Right ventricle myocardium superior (tissue), 1 donor: ENCODE measurements around the gene APOE. TPM values are rescaled to one million over a fixed set of nuclear protein-coding genes. Genes with fewer than 3 reads are reported as not detected.
"Not testable (repeated sequence)": the region's sequence is repeated elsewhere in the genome, so short reads cannot be mapped to it uniquely, and the experiment has no call there.

Experiments used
- ATAC-seq: fragments of 200-7000 bp; cut with Tn5 transposase; one replicate; pipeline ENCODE4 v1.9.1; 2020; ENCODE audit warnings: mild to moderate bottlenecking; ENCODE audit not compliant: poor library complexity
- DNase-seq: peaks from one replicate; pipeline ENCODE4 v3.0.0-alpha.2; 2020
- intact Hi-C: fragments of 100-400 bp; cut with DNase I; formaldehyde crosslinking; loops from one replicate; pipeline ENCODE4 v1.11.2; 2022
- total RNA-seq: library from RNA; stranded (reverse); fragmentation: NEBNext Ultra II Directional; extraction: Animal tissue kit (Norgen Biotek cat#: 25700); gene quantifications from one replicate; pipeline ENCODE4 v1.2.1, GENCODE V29; 2021
- donor health status: DM: no; HTN: yes; CAD: no; lungs with severe emphysema.

APOE gene
- total RNA-seq, 1 donor from 2014 or later = 13.6 TPM

DNA sequence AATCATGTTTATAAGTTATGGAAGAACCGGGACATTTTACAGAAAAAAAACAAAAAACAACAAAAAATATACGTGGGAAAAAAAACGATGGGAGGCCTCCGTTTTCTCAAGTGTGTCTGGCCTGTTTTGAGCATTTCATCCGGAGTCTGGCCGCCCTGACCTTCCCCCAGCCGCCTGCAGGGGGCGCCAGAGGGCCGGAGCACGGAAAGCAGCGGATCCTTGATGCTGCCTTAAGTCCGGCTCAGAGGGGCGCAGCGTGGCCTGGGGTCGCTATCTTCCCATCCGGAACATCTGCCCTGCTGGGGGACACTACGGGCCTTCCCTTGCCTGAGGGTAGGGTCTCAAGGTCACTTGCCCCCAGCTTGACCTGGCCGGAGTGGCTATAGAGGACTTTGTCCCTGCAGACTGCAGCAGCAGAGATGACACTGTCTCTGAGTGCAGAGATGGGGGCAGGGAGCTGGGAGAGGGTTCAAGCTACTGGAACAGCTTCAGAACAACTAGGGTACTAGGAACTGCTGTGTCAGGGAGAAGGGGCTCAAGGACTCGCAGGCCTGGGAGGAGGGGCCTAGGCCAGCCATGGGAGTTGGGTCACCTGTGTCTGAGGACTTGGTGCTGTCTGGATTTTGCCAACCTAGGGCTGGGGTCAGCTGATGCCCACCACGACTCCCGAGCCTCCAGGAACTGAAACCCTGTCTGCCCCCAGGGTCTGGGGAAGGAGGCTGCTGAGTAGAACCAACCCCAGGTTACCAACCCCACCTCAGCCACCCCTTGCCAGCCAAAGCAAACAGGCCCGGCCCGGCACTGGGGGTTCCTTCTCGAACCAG is 1.8 kb upstream of the APOE start:
- intact Hi-C loops = loop anchor here (2.0 to 10.0 kb wide), 3 partner anchors 47 to 441 kb away; partner anchors contain the start of gene KLC3
- ATAC-seq (peak; percentile 83), DNase-seq (peak; percentile 85)

DNA sequence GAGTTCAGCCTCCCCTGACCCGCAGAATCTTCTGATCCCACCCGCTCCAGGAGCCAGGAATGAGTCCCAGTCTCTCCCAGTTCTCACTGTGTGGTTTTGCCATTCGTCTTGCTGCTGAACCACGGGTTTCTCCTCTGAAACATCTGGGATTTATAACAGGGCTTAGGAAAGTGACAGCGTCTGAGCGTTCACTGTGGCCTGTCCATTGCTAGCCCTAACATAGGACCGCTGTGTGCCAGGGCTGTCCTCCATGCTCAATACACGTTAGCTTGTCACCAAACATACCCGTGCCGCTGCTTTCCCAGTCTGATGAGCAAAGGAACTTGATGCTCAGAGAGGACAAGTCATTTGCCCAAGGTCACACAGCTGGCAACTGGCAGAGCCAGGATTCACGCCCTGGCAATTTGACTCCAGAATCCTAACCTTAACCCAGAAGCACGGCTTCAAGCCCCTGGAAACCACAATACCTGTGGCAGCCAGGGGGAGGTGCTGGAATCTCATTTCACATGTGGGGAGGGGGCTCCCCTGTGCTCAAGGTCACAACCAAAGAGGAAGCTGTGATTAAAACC is 1.1 kb upstream of the APOE start:
- ATAC-seq = peak; percentile 7
- intact Hi-C loops = loop anchor here (2.0 to 10.0 kb wide), 3 partner anchors 46 to 440 kb away; partner anchors contain the start of gene KLC3
- DNase-seq = no peak

DNA sequence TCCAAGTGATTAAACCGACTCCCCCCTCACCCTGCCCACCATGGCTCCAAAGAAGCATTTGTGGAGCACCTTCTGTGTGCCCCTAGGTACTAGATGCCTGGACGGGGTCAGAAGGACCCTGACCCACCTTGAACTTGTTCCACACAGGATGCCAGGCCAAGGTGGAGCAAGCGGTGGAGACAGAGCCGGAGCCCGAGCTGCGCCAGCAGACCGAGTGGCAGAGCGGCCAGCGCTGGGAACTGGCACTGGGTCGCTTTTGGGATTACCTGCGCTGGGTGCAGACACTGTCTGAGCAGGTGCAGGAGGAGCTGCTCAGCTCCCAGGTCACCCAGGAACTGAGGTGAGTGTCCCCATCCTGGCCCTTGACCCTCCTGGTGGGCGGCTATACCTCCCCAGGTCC is 2.0 kb downstream of the APOE start:
- no peak for DNase-seq
- ATAC-seq = no peak
- intact Hi-C loops = loop anchor here (10.0 kb wide), 2 partner anchors 147 to 437 kb away; partner anchors contain the start of gene KLC3

DNA sequence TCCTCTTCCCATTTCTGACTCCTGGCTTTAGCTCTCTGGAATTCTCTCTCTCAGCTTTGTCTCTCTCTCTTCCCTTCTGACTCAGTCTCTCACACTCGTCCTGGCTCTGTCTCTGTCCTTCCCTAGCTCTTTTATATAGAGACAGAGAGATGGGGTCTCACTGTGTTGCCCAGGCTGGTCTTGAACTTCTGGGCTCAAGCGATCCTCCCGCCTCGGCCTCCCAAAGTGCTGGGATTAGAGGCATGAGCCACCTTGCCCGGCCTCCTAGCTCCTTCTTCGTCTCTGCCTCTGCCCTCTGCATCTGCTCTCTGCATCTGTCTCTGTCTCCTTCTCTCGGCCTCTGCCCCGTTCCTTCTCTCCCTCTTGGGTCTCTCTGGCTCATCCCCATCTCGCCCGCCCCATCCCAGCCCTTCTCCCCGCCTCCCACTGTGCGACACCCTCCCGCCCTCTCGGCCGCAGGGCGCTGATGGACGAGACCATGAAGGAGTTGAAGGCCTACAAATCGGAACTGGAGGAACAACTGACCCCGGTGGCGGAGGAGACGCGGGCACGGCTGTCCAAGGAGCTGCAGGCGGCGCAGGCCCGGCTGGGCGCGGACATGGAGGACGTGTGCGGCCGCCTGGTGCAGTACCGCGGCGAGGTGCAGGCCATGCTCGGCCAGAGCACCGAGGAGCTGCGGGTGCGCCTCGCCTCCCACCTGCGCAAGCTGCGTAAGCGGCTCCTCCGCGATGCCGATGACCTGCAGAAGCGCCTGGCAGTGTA is 2.7 kb downstream of the APOE start:
- ATAC-seq (no peak), DNase-seq (no peak)
- intact Hi-C loops = loop anchor here (10.0 kb wide), 2 partner anchors 147 to 437 kb away; partner anchors contain the start of gene KLC3

DNA sequence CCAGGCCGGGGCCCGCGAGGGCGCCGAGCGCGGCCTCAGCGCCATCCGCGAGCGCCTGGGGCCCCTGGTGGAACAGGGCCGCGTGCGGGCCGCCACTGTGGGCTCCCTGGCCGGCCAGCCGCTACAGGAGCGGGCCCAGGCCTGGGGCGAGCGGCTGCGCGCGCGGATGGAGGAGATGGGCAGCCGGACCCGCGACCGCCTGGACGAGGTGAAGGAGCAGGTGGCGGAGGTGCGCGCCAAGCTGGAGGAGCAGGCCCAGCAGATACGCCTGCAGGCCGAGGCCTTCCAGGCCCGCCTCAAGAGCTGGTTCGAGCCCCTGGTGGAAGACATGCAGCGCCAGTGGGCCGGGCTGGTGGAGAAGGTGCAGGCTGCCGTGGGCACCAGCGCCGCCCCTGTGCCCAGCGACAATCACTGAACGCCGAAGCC is 3.3 kb downstream of the APOE start:
- no peak for DNase-seq
- intact Hi-C loops = loop anchor here (10.0 kb wide), 2 partner anchors 146 to 436 kb away; partner anchors contain the start of gene KLC3
- no peak for ATAC-seq

DNA sequence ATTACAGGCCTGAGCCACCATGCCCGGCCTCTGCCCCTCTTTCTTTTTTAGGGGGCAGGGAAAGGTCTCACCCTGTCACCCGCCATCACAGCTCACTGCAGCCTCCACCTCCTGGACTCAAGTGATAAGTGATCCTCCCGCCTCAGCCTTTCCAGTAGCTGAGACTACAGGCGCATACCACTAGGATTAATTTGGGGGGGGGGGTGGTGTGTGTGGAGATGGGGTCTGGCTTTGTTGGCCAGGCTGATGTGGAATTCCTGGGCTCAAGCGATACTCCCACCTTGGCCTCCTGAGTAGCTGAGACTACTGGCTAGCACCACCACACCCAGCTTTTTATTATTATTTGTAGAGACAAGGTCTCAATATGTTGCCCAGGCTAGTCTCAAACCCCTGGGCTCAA is 4.2 kb downstream of the APOE start:
- no peak for DNase-seq
- ATAC-seq = no peak
- intact Hi-C loops = loop anchor here (10.0 kb wide), 2 partner anchors 145 to 435 kb away; partner anchors contain the start of gene KLC3

DNA sequence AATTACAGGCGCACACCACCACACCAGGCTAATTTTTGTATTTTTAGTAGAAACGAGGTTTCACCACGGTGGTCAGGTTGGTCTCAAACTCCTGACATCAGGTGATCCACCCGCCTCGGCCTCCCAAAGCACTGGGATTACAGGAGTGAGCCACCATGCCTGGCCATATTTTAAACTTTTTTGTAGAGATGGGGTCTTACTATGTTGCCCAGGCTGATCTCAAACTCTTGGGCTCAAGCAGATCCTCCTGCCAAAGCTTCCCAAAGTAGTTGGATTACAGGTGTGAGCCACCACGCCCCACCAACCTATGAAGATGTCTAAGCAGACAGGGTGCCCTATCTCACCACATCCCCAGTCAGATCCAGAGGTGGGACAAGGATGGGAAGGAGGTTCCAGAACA is 6.3 kb downstream of the APOE start:
- DNase-seq = not testable (repeated sequence)

DNA sequence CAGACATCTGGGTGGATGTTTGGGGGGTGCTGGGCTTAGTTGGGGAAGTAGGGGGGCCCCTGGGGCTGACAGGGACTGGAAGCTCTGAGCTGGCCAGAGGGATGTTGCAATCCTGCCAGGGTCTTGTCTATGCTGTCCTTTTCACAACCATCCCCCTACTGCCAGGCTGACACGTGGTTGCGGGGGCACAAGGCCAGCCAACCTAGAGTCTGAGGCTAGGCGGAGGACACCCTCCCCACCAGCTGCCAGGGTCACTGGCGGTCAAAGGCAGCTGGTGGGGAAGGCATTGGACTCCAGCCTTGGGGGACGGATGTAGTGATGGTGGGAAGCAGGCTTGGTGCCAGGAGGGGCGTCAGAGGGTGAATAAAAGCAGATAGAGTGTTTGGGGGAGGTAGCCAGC is 7.3 kb downstream of the APOE start:
- DNase-seq (peak; percentile 64), ATAC-seq (no peak)
- intact Hi-C loops = no loop called here

More for the DNA sequence above, 6.3 kb downstream of the APOE start:
- ATAC-seq, intact Hi-C loops: not testable (repeated sequence)

DNA sequence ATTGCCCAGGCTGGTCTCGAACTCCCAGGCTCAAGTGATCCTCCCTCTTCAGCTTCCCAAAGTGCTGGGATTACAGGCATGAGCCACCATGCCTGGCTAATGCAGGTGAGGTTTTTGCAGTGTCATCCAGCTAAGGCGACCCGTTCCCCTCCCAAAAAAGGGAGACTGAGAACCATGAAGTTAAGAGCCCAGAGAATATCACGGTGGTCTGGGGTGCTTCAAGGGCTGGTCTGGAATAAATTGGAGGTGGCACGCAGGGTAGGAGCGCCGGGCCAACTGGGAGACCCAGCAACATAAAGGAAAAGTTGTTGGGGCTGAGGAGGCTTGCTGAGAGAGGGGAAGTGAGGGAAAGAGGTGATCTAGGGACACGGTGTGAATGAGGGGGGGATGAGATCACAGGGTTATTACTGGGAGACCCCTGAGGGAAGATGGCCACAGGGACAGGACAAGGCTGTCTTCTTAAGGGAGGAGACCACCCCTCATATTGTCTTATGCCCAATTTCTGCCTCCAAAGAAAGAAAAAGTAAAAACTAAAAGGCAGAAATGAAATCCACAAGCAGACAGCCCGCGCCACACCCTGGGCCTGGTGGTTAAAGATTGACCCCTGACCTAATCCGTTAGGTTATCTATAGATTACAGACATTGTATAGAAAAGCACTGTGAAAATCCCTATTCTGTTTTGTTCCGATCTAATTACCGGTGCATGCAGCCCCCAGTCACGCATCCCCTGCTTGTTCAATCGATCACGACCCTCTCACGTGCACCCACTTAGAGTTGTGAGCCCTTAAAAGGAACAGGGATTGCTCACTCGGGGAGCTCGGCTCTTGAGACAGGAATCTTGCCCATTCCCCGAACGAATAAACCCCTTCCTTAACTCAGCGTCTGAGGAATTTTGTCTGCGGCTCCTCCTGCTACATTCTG is 8.2 kb downstream of the APOE start:
- ATAC-seq, DNase-seq, intact Hi-C loops: not testable (repeated sequence)

DNA sequence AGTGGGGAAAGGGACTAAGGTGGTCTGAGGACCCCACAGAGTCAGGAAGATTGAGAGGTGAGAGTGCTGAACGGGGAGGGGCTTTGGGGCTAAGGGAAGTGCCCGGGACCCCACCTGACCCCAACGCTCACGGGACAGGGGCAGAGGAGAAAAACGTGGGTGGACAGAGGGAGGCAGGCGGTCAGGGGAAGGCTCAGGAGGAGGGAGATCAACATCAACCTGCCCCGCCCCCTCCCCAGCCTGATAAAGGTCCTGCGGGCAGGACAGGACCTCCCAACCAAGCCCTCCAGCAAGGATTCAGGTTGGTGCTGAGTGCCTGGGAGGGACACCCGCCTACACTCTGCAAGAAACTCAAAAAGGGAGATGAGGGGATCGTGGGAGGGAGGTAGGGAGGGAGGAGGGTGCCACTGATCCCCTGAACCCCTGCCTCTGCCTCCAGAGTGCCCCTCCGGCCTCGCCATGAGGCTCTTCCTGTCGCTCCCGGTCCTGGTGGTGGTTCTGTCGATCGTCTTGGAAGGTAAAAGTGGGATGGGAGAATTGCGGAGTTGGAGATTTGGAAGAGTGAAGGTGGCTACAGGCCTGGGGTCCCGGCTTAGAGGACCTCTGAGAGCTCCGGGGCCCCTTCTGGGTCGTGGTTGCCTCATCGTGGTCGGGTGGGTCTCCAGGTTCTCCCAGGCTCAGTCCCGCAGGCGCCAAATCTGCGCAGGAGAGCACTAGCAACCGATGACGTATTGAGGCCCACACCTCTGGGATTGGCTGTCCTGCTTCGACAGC is 9.0 kb downstream of the APOE start, which contains the start of gene APOC1:
TSS of gene APOC1 (plus strand) at position 176 of the 774 bp plus-strand sequence. CDS start at position 460, 284 bp downstream.
- DNase-seq (peak; percentile 89), ATAC-seq (peak; percentile 96)
- intact Hi-C loops = not testable (repeated sequence)

DNA sequence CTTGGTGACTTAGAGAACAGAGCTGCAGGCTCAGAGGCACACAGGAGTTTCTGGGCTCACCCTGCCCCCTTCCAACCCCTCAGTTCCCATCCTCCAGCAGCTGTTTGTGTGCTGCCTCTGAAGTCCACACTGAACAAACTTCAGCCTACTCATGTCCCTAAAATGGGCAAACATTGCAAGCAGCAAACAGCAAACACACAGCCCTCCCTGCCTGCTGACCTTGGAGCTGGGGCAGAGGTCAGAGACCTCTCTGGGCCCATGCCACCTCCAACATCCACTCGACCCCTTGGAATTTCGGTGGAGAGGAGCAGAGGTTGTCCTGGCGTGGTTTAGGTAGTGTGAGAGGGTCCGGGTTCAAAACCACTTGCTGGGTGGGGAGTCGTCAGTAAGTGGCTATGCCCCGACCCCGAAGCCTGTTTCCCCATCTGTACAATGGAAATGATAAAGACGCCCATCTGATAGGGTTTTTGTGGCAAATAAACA is 18.7 kb downstream of the APOE start:
- intact Hi-C loops = no loop called here
- DNase-seq = no peak

DNA sequence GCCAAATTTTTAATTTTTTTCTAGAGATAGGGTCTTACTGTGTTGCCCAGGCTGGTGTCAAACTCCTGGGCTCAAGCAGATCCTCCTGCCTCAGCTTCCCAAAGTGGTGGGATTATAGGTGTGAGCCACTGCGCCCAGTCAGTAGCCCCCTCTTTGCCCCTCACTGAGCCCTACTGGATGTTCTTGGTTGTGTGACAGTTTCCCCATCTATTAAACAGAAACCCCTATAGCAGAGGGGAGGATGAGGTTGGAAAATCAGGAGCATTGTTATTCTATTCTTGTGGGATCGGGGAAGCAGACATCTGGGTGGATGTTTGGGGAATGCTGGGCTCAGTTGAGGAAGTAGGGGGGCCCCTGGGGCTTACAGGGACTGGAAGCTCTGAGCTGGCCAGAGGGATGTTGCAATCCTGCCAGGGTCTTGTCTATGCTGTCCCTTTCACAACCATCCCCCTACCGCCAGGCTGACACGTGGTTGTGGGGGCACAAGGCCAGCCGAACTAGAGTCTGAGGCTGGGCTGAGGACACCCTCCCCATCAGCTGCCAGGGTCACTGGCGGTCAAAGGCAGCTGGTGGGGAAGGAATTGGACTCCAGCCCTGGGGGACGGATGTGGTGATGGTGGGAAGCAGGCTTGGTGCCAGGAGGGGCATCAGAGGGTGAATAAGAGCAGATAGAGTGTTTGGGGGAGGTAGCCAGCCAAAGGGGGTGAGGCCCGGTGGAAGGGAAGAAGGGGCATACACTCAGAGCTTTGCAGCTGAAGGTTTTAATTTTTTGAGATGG is 19.7 kb downstream of the APOE start:
- intact Hi-C loops = no loop called here
- ATAC-seq (peak; percentile 84), DNase-seq (peak; percentile 91)

More for the DNA sequence above, 18.7 kb downstream of the APOE start:
- no peak for ATAC-seq

DNA sequence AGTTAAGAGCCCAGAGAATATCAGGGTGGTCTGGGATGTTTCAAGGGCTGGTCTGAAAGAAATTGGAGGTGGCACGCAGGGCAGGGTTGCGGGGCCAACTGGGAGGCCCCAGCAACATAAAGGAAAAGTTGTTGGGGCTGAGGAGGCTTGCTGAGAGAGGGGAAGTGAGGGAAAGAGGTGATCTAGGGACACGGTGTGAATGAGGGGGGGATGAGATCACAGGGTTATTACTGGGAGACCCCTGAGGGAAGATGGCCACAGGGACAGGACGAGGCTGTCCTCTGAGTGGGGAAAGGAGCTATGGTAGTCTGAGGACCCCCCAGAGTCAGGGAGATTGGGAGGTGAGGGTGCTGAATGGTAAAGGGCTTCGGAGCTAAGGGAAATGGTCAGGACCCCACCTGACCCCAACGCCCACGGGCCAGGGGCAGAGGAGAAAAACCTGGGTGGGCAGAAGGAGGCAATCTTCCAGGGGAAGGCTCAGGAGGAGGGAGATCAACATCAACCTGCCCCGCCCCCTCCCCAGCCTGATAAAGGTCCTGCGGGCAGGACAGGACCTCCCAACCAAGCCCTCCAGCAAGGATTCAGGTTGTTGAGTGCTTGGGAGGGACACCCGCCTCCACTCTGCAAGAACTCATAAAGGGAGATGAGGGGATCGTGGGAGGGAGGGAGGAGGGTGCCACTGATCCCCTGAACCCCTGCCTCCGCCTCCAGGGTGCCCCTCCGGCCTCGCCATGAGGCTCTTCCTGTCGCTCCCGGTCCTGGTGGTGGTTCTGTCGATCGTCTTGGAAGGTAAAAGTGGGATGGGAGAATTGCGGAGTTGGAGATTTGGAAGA is 20.9 kb downstream of the APOE start:
- ATAC-seq, DNase-seq, intact Hi-C loops: not testable (repeated sequence)

DNA sequence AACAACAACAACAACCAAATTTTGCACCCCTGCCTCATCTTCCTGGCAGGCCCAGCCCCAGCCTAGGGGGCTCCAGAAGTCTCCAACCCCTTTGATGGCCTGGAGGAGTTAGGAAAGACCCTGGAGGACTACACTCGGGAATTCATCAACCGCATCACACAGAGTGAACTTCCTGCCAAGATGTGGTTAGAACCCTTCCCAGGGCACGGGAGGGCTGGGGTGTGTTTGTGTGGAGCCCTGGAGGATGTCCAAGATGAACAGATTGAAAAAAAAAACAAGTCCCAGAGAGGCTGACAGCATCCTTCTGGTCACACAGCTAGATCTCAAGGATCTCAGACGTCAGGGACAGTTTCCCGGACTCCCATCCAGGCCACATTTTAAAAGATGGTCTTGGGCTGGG is 22.1 kb downstream of the APOE start:
- intact Hi-C loops = no loop called here
- ATAC-seq (no peak), DNase-seq (no peak)

DNA sequence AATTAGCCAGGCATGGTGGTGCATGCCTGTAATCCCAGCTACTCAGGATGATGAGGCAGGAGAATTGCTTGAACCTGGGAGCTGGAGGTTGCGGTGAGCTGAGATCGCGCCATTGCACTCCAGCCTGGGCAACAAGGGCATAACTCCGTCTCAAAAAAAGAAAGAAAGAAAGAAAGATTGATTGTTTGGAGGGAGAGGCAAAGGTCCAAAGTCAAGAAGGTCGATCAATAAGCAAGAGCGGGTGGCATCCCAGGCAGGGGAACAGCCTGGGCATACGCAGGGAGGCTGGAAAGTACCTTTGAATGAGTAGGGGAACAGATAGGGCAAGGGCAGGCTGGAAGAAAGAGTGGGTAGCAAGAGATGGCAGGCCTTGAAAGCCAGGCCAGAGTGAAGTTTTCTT is 24.5 kb downstream of the APOE start:
- DNase-seq (no peak), ATAC-seq (no peak)
- intact Hi-C loops = no loop called here
